HL-60 (cell line): ENCODE measurements around the gene NPAS2.

Experiments
- DNase-seq, 2 experiments: peaks; one replicate each; pipeline ENCODE4 v3.0.0-alpha.2; 2010 to 2020; ENCODE audit warnings: low read depth in 1 of 2, low spot score in 1 of 2
- H3K27ac ChIP-seq: fragments of 250-450 bp; sonication (Bioruptor Pico); replicated peaks from 2 replicates; pipeline ENCODE4 v1.5.1; 2020; ENCODE audit warnings: mild to moderate bottlenecking, moderate library complexity
- H3K27me3 ChIP-seq: fragments of 250-450 bp; sonication (Bioruptor Pico); 2 replicates; pipeline ENCODE4 v1.5.1; 2021; ENCODE audit warnings: mild to moderate bottlenecking, moderate library complexity; ENCODE audit not compliant: insufficient read depth, poor library complexity, severe bottlenecking
- H3K4me3 ChIP-seq: replicated peaks from 2 replicates; pipeline ENCODE4 v1.5.1; 2011; ENCODE audit warnings: mild to moderate bottlenecking, control low read depth, low read length; ENCODE audit not compliant: insufficient read depth
- CTCF ChIP-seq: IDR thresholded peaks from one replicate; pipeline ENCODE4 v1.5.1; 2011; ENCODE audit warnings: low read length, control low read depth, inconsistent platforms; ENCODE audit not compliant: insufficient read depth
- GABPA ChIP-seq: IDR thresholded peaks from 2 replicates; pipeline ENCODE4 v1.6.1; 2012; ENCODE audit warnings: low read depth
- POLR2AphosphoS5 ChIP-seq: IDR thresholded peaks from 2 replicates; pipeline ENCODE4 v1.6.1; 2012; ENCODE audit warnings: low read depth
- REST ChIP-seq: IDR thresholded peaks from 2 replicates; pipeline ENCODE4 v1.6.1; 2012; ENCODE audit warnings: low read depth; ENCODE audit not compliant: insufficient replicate concordance
- SPI1 ChIP-seq: IDR thresholded peaks from 2 replicates; pipeline ENCODE4 v1.6.1; 2012; ENCODE audit warnings: low read depth, mild to moderate bottlenecking, borderline replicate concordance

NPAS2 gene

GRCh38 chr2:100983684-100984310 is 163.9 kb downstream of the NPAS2 start:
- Histone ChIP-seq H3K27ac (no peak overlapping the region), H3K27me3 (no peaks in the 10 kb centered on the region), H3K4me3 (no peak overlapping the region)
- no peak for TF ChIP-seq SPI1
- TF ChIP-seq GABPA = no peak
- TF ChIP-seq REST = no peak
- TF ChIP-seq CTCF = no peak
- no peak for TF ChIP-seq POLR2AphosphoS5
- no peak for DNase-seq

GRCh38 chr2:100984892-100985307 is 165.0 kb downstream of the NPAS2 start:
- TF ChIP-seq REST (no peak), CTCF (peak; percentile 82)
- H3K4me3 ChIP-seq = no peak overlapping the region
- no peak overlapping the region for H3K27ac ChIP-seq
- H3K27me3 ChIP-seq = no peaks in the 10 kb centered on the region
- DNase-seq = peak; percentile 33 to 67

- Histone ChIP-seq H3K4me3 (no peak overlapping the region), H3K27me3 (no peaks in the 10 kb centered on the region)
- no peak for DNase-seq
These were observed 166.2 kb downstream of the NPAS2 start for GRCh38 chr2:100986157-100986556.

More at GRCh38 chr2:100986157-100986556, 166.2 kb downstream of the NPAS2 start:
- TF ChIP-seq GABPA (no peak), POLR2AphosphoS5 (no peak), SPI1 (no peak), CTCF (no peak), REST (no peak)
- no peak overlapping the region for H3K27ac ChIP-seq
